Measurements from ENCODE around the gene C1QTNF1.

- no peak for TF ChIP-seq CTCF (IDR thresholded peaks at IDR 0.05; ENCODE audit: low read length)
- TF ChIP-seq EZH2phosphoT487 (IDR thresholded peaks at IDR 0.05; ENCODE audit: low read length) = no peak
Measured at GRCh38 chr17:78995761-78996451, 28.1 kb upstream of the C1QTNF1 start.
